Mononuclear cell (primary cell): ENCODE measurements around the gene GRK4. TPM values are rescaled to one million over a fixed set of nuclear protein-coding genes. Genes with fewer than 3 reads are reported as not detected.

ENCODE experiments used
- H3K27me3 ChIP-seq: 2 replicates; pipeline ENCODE4 v1.6.0; 2011; ENCODE audit warnings: low read length, control low read depth; ENCODE audit not compliant: insufficient read depth
- H3K4me1 ChIP-seq: 2 replicates; pipeline ENCODE4 v1.5.1; 2011; ENCODE audit warnings: mild to moderate bottlenecking, low read length, control low read depth; ENCODE audit not compliant: insufficient read depth
- H3K4me3 ChIP-seq: 2 replicates; pipeline ENCODE4 v1.5.1; 2011; ENCODE audit warnings: mild to moderate bottlenecking, low read length, moderate library complexity
- H3K9me3 ChIP-seq: 2 replicates; pipeline ENCODE4 v1.5.1; 2011; ENCODE audit warnings: low read depth, mild to moderate bottlenecking, control low read depth, low read length
- total RNA-seq: library from RNA; depleted of rRNA; stranded (reverse); fragments of >200 nt; gene quantifications from one replicate; pipeline ENCODE4 v1.2.3, GENCODE V29; 2012

GRK4 gene
- total RNA-seq, 1 donor, result 1.7 TPM

DNA sequence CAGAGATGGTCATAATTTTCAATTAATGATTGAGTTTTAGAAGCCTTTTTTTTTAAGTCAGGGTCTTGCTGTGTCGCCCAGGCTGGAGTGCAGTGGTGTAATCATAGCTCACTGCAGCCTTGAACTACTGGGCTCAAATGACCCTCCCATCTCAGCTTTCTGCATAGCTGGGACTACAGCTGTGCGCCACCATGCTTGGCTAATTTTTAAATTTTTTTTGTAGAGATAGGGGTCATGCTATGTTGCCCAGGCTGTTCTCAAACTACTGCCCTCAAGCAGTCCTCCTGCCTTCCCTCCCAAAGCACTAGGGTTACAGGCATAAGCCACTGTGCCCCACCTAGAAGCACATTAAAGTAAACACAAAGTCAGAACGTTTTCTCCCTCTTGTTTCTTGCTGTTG lies 59.3 kb downstream of the GRK4 start:
- Histone ChIP-seq H3K4me3 (no peak overlapping the region), H3K27me3 (no peaks in the 10 kb centered on the region), H3K4me1 (no peaks in the 10 kb centered on the region), H3K9me3 (no peaks in the 10 kb centered on the region)

GRCh38 chr4:3025881-3026280 lies 62.5 kb downstream of the GRK4 start:
- Histone ChIP-seq H3K9me3 (no peaks in the 10 kb centered on the region), H3K4me1 (no peaks in the 10 kb centered on the region), H3K27me3 (no peaks in the 10 kb centered on the region), H3K4me3 (no peak overlapping the region)

DNA sequence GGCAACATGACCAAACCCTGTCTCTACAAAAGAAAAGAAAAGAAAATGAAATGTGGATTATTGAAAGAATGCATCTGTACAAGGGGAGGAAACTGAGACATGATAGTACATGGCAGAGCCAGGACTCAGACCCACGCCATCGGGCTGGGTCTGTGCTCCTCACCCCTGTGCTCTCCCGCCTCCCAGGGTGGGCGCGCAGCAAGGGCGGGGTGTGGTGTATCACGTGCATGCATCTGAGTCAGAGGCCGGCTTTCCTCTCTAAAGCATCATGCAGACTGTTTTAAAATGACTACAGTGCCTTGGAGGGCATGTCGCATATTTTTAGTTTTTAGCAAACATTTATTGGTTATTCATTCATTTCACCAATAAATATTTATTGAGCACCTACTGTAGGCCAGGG lies 63.2 kb downstream of the GRK4 start:
- Histone ChIP-seq H3K9me3 (no peaks in the 10 kb centered on the region), H3K27me3 (no peaks in the 10 kb centered on the region), H3K4me3 (no peak overlapping the region), H3K4me1 (no peaks in the 10 kb centered on the region)

- H3K4me1 ChIP-seq, result no peaks in the 10 kb centered on the region
- no peak overlapping the region for H3K4me3 ChIP-seq
These were observed 66.1 kb downstream of the GRK4 start for GRCh38 chr4:3029464-3029863.

GRCh38 chr4:3030566-3031356 lies 67.4 kb downstream of the GRK4 start:
- Histone ChIP-seq H3K4me3 (no peak overlapping the region), H3K4me1 (no peaks in the 10 kb centered on the region), H3K9me3 (no peaks in the 10 kb centered on the region), H3K27me3 (no peaks in the 10 kb centered on the region)

More at GRCh38 chr4:3029464-3029863, 66.1 kb downstream of the GRK4 start:
- H3K27me3 ChIP-seq, result no peaks in the 10 kb centered on the region
- H3K9me3 ChIP-seq, result no peaks in the 10 kb centered on the region

GRCh38 chr4:3031357-3032082 lies 68.1 kb downstream of the GRK4 start:
- H3K27me3 ChIP-seq, result no peaks in the 10 kb centered on the region
- H3K4me3 ChIP-seq, result no peak overlapping the region
- H3K4me1 ChIP-seq, result no peaks in the 10 kb centered on the region
- no peaks in the 10 kb centered on the region for H3K9me3 ChIP-seq

- Histone ChIP-seq H3K9me3 (no peaks in the 10 kb centered on the region), H3K4me3 (no peak overlapping the region), H3K4me1 (peaks cover 19% of the 10 kb centered on the region), H3K27me3 (no peaks in the 10 kb centered on the region)
These were observed 70.9 kb downstream of the GRK4 start for GRCh38 chr4:3034231-3034630.

DNA sequence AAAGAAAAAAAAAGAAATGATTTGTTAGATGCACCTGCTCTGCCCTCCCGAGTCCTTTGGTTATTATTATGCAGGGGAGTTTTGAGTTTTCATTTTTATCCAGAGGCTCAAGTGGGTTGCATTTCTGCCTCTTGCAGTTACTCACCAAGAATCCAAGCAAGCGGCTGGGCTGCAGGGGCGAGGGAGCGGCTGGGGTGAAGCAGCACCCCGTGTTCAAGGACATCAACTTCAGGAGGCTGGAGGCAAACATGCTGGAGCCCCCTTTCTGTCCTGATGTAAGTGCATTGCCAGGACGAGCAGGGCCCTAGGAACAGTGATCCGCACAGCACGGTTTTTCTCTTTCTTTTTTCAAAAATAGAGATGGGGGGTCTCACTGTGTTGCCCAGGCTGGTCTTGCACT lies 71.9 kb downstream of the GRK4 start:
- no peaks in the 10 kb centered on the region for H3K27me3 ChIP-seq
- peaks cover 24% of the 10 kb centered on the region for H3K4me1 ChIP-seq
- H3K4me3 ChIP-seq, result no peak overlapping the region
- no peaks in the 10 kb centered on the region for H3K9me3 ChIP-seq

- Histone ChIP-seq H3K4me3 (no peak overlapping the region), H3K4me1 (peaks cover 28% of the 10 kb centered on the region), H3K9me3 (no peaks in the 10 kb centered on the region), H3K27me3 (no peaks in the 10 kb centered on the region)
These were observed 72.3 kb downstream of the GRK4 start for GRCh38 chr4:3035674-3036073.

DNA sequence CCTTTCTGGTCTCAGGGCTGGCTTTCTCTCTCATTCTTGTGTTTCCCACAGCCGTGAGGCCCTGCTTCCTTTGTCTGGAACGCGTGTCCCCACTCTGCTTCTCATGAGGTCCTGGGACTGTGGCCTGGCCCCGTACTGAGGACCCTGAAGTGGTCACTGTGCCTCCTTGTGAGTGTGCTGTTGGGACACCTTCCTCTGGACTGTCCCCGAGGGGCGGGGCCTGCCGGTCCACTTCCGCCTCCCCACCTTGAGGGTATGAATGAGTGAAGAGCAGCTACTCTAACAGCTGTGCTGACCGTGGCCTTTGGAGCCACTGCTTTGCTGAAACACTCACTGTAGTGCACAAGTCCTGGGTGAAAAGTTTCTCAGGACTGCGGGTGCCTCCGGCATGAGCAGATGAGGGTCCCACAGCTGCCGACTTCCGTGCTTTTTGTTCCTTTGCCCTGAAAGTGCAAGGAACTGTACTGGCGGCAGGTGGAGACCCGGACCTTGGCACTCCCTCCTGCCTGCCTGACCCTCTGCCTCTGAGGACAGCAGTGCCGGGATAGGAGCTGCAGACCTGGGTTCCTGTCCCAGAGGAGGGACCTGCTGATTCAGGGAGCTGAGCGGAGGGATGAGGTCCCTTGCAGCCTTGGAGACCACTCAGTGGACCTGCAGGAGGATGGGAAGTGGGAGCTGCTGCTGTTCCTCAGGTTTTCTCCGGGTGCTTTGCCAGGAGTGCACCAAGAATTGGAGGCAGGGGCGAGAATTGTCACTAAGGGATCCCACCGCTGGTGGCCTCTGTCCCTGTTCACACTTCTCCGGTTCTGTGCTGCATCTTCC lies 73.0 kb downstream of the GRK4 start:
- Histone ChIP-seq H3K4me3 (no peak overlapping the region), H3K27me3 (no peaks in the 10 kb centered on the region), H3K4me1 (peaks cover 35% of the 10 kb centered on the region), H3K9me3 (no peaks in the 10 kb centered on the region)

GRCh38 chr4:3037957-3038461 lies 74.6 kb downstream of the GRK4 start:
- Histone ChIP-seq H3K4me1 (peaks cover 52% of the 10 kb centered on the region), H3K9me3 (no peaks in the 10 kb centered on the region), H3K4me3 (no peak overlapping the region), H3K27me3 (no peaks in the 10 kb centered on the region)

GRCh38 chr4:3039706-3040366 lies 76.5 kb downstream of the GRK4 start:
- H3K4me3 ChIP-seq, result no peak overlapping the region
- H3K4me1 ChIP-seq, result peaks cover 60% of the 10 kb centered on the region
- no peaks in the 10 kb centered on the region for H3K9me3 ChIP-seq
- no peaks in the 10 kb centered on the region for H3K27me3 ChIP-seq

- peaks cover 68% of the 10 kb centered on the region for H3K4me1 ChIP-seq
- H3K27me3 ChIP-seq, result no peaks in the 10 kb centered on the region
- no peaks in the 10 kb centered on the region for H3K9me3 ChIP-seq
- H3K4me3 ChIP-seq, result peak overlapping the region; percentile 46
These were observed 77.3 kb downstream of the GRK4 start for GRCh38 chr4:3040452-3041191.
